Measurements from ENCODE around the gene TRMT2A.

The TRMT2A gene

GRCh38 chr22:20124083-20124787 is 7.2 kb upstream of the TRMT2A start:
- no peaks in the 10 kb centered on the region for H3K27me3 Mint-ChIP-seq (ENCODE audit: low read depth)
- peaks cover 11% of the 10 kb centered on the region for H3K4me1 Mint-ChIP-seq (ENCODE audit: low read depth)
- no peaks in the 10 kb centered on the region for H3K9me3 Mint-ChIP-seq
- H3K36me3 Mint-ChIP-seq (ENCODE audit: low read depth): peaks cover 22% of the 10 kb centered on the region
- no peak overlapping the region for H3K27ac Mint-ChIP-seq
- no peak overlapping the region for H3K4me3 Mint-ChIP-seq

GRCh38 chr22:20123366-20124082 is 6.5 kb upstream of the TRMT2A start:
- peaks cover 14% of the 10 kb centered on the region for H3K4me1 Mint-ChIP-seq (ENCODE audit: low read depth)
- no peaks in the 10 kb centered on the region for H3K9me3 Mint-ChIP-seq
- no peaks in the 10 kb centered on the region for H3K27me3 Mint-ChIP-seq (ENCODE audit: low read depth)
- no peak overlapping the region for H3K27ac Mint-ChIP-seq
- no peak overlapping the region for H3K4me3 Mint-ChIP-seq
- peaks cover 25% of the 10 kb centered on the region for H3K36me3 Mint-ChIP-seq (ENCODE audit: low read depth)

- Mint-ChIP-seq H3K27ac (no peak overlapping the region), H3K4me3 (no peak overlapping the region), H3K9me3 (no peaks in the 10 kb centered on the region), H3K4me1 (ENCODE audit: low read depth) (peaks cover 15% of the 10 kb centered on the region), H3K27me3 (ENCODE audit: low read depth) (no peaks in the 10 kb centered on the region), H3K36me3 (ENCODE audit: low read depth) (peaks cover 27% of the 10 kb centered on the region)
These were observed 4.9 kb upstream of the TRMT2A start for GRCh38 chr22:20121856-20122415.

DNA sequence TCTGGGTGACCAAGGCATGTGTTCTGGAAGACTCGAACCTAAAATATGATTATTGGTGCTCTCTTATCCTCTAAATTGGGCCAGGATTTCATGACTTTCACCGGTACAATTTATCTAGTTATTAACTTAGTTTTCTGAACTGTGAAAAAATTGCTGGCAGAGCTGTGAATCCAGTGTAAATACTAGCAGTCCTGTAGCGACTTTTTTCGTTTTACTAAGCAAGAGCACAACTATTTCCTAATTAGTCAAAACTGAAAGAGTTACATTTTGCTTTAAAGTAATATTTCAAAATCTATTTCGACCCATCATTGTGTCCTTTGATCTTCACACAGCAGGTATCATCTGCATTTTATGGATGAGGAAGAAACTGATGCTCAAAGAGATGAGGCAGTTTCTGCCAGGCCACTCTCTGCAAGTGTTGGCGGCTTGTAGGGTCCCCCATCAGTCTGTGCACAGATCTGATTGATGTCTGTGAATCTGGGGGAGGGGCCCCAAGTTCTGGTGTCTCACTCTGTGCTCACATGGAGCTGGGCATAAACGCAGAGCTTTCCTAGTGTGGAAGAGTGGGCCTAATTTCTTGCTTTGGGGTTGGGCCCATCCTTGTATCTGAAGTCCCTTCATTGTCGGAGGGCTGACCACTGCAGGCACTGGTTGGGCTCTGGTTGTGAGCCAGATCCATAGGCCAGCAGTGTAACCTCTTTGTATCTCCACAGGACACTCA is 1.4 kb upstream of the TRMT2A start:
- Mint-ChIP-seq H3K36me3 (ENCODE audit: low read depth) (peaks cover 30% of the 10 kb centered on the region), H3K27ac (peak overlapping the region; percentile 86), H3K4me1 (ENCODE audit: low read depth) (peaks cover 21% of the 10 kb centered on the region), H3K27me3 (ENCODE audit: low read depth) (no peaks in the 10 kb centered on the region), H3K9me3 (no peaks in the 10 kb centered on the region), H3K4me3 (peak overlapping the region; percentile 88)

DNA sequence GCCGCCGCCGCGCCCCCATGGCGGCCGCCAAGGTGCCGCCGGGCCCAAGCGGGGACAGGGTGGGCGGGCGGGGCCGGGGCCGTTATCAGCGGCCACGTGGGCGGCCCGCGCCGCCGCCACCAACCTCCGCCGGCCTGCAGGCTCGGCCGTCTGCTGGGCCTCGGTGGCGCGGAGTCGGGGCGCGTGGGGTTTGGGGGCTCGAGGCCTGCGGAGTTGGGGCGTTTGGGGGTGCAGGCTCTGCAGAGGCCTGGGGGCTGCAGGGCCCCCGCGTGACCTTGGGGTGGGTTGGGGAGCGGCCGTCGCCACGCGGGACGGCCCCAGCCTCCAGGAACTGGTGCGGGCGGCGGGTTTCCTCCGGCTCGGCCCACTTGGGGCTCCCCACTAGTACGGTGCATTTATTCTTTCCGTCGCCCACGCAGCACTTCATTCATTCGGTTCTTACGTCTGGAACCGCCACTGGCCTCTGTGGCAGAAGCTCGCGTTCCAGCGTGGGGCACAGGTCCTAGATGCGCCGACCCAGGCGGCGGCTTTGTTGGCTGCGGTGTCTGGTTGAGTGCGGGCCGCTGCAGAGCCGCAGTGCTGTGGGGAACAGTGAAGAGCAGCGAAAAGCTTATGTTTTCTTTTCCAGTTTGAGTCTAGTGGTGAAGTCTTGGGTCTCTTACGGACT is 740 bp upstream of the TRMT2A start:
- no peaks in the 10 kb centered on the region for H3K27me3 Mint-ChIP-seq (ENCODE audit: low read depth)
- no peaks in the 10 kb centered on the region for H3K9me3 Mint-ChIP-seq
- H3K4me3 Mint-ChIP-seq: peak overlapping the region; percentile 88
- peaks cover 26% of the 10 kb centered on the region for H3K36me3 Mint-ChIP-seq (ENCODE audit: low read depth)
- H3K27ac Mint-ChIP-seq: peak overlapping the region; percentile 86
- peaks cover 21% of the 10 kb centered on the region for H3K4me1 Mint-ChIP-seq (ENCODE audit: low read depth)

- H3K27ac Mint-ChIP-seq: peak overlapping the region; percentile 98
- peak overlapping the region; percentile 97 for H3K4me3 Mint-ChIP-seq
- no peaks in the 10 kb centered on the region for H3K27me3 Mint-ChIP-seq (ENCODE audit: low read depth)
- H3K36me3 Mint-ChIP-seq (ENCODE audit: low read depth): peaks cover 26% of the 10 kb centered on the region
- no peaks in the 10 kb centered on the region for H3K9me3 Mint-ChIP-seq
- H3K4me1 Mint-ChIP-seq (ENCODE audit: low read depth): peaks cover 19% of the 10 kb centered on the region
These were observed 563 bp downstream of the TRMT2A start for GRCh38 chr22:20116376-20116950.

DNA sequence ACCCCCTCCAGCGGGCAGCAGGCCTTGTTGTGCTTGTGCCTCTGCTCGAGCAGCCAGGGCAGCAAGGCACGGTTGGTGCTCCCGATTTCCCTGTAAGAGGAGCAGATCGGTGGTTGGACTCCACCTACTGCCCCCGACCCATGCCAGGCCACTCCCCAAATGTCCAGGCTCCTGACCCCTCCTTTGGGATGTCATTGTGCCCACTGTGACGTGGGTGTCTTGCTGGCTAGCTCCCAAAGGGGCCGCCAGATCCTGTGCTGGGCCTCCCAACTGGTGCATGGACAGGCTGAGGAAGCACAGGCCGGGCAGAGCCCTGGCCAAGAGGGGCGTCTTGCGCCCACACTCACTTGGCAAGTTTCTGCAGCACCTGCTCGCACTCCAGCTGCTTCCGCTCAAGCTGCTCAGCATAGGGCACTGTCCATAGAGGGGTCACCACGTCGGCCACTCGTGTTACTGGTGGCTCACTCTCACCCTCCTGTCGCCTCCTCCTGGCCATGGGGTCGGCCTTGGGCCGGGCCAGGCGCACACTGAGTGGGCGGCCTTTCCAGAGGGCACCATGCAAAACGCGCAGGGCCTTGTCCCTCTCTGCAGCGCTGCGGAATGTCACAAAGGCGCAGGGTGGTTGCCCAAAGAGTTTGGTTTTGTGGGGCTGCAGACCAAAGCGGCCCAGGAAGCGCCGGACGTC is 1.2 kb downstream of the TRMT2A start, which contains the start of gene RANBP1:
RANBP1 (plus strand) TSS at position 414 of the 685 bp plus-strand sequence; CDS start at position 495, 81 bp downstream.
- H3K4me1 Mint-ChIP-seq (ENCODE audit: low read depth): peaks cover 23% of the 10 kb centered on the region
- H3K4me3 Mint-ChIP-seq: peak within 1 kb of the TSS; percentile 97
- no peaks in the 10 kb centered on the region for H3K27me3 Mint-ChIP-seq (ENCODE audit: low read depth)
- peak within 1 kb of the TSS; percentile 98 for H3K27ac Mint-ChIP-seq
- H3K9me3 Mint-ChIP-seq: no peaks in the 10 kb centered on the region
- H3K36me3 Mint-ChIP-seq (ENCODE audit: low read depth): peaks cover 26% of the 10 kb centered on the region

GRCh38 chr22:20114506-20115475 is 2.2 kb downstream of the TRMT2A start:
- no peaks in the 10 kb centered on the region for H3K27me3 Mint-ChIP-seq (ENCODE audit: low read depth)
- H3K36me3 Mint-ChIP-seq (ENCODE audit: low read depth): peaks cover 21% of the 10 kb centered on the region
- no peaks in the 10 kb centered on the region for H3K9me3 Mint-ChIP-seq
- H3K27ac Mint-ChIP-seq: peak overlapping the region; percentile 60
- peak overlapping the region; percentile 78 for H3K4me3 Mint-ChIP-seq
- H3K4me1 Mint-ChIP-seq (ENCODE audit: low read depth): peaks cover 21% of the 10 kb centered on the region

GRCh38 chr22:20113551-20114310 is 3.3 kb downstream of the TRMT2A start:
- peaks cover 18% of the 10 kb centered on the region for H3K36me3 Mint-ChIP-seq (ENCODE audit: low read depth)
- H3K27ac Mint-ChIP-seq: peak overlapping the region; percentile 14
- peaks cover 16% of the 10 kb centered on the region for H3K4me1 Mint-ChIP-seq (ENCODE audit: low read depth)
- no peaks in the 10 kb centered on the region for H3K9me3 Mint-ChIP-seq
- H3K4me3 Mint-ChIP-seq: no peak overlapping the region
- H3K27me3 Mint-ChIP-seq (ENCODE audit: low read depth): no peaks in the 10 kb centered on the region

DNA sequence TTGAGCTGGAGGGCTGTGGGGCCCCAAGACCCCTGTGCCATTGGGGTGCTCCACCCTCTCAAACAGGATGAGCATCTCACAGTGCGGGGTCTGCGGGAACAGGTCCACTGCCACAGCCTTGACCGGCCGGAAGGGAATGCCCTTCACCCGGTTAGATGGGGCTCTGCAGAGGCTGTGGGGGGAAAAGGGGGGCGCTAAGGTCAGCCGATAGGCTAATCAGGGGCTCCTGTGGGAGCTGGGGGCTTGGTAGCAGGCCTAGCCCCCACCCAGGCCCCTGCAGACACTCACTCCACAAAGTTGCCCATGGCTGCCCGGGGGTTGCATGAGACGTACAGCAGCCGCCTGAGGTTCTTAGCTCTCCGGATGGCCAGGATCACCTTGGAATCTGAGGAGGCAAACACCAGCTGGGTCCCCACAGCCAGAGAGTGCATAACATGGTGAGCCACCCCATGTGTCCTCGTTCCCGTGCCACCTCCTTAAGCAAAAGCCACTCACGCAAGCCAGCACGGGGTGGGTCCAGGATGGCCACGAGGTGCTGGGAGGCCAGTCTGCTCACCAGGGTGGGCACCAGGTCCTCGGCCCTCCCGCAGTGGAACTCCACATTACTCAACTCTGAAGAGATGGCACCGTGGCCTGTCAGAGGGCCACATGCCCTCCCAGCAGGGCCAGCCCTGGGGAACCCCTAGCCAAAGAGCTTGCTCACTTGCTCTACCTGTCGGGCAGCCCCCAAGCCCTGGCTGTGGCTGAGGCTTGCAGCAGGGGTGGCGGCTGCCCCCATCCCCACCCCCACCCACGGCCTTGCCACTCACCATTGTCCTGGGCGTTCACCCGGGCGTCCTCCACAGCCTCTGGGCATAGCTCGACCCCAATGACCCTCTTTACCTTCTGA is 4.2 kb downstream of the TRMT2A start:
- Mint-ChIP-seq H3K36me3 (ENCODE audit: low read depth) (peaks cover 20% of the 10 kb centered on the region), H3K27me3 (ENCODE audit: low read depth) (no peaks in the 10 kb centered on the region), H3K27ac (peak overlapping the region; percentile 9), H3K9me3 (no peaks in the 10 kb centered on the region), H3K4me1 (ENCODE audit: low read depth) (peaks cover 13% of the 10 kb centered on the region), H3K4me3 (no peak overlapping the region)

All from T-helper 1 cell treated with Interleukin-12 subunit alpha and Interleukin-12 subunit beta and Interleukin-4 antibody, amounts not matched to agents 30 μg/mL and 1 μg/mL, for 36 hours (primary cell).